SU-DHL-6 (cell line): ENCODE results near the gene IQGAP1.

Experiments
- CTCF ChIP-seq: fragments of 200-600 bp; sonication (generic); IDR thresholded peaks from one replicate; pipeline ENCODE4 v1.5.1; 2017; ENCODE audit warnings: antibody characterized with exemption, mild to moderate bottlenecking, low read length, moderate library complexity; ENCODE audit not compliant: insufficient read depth, poor library complexity, severe bottlenecking
- EZH2phosphoT487 ChIP-seq: fragments of 200-600 bp; sonication (generic), shearing (Covaris generic); conservative IDR thresholded peaks from 2 replicates; pipeline ENCODE4 v1.6.1; 2018; ENCODE audit warnings: mild to moderate bottlenecking, antibody characterized with exemption, low read length, moderate library complexity, mixed read lengths

- TF ChIP-seq CTCF (no peak), EZH2phosphoT487 (no peak)
Observed at GRCh38 chr15:90456236-90456635, 68.2 kb downstream of the IQGAP1 start.
